GM12801 (cell line): ENCODE data around the gene PMF1.

Experiments
- TF ChIP-seq, protein P1 (sequence below): IDR thresholded peaks from one replicate; pipeline ENCODE4 v1.5.1; 2011; ENCODE audit warnings: control low read depth; ENCODE audit not compliant: insufficient read length; ENCODE audit errors: extremely low read depth

Gene PMF1

DNA sequence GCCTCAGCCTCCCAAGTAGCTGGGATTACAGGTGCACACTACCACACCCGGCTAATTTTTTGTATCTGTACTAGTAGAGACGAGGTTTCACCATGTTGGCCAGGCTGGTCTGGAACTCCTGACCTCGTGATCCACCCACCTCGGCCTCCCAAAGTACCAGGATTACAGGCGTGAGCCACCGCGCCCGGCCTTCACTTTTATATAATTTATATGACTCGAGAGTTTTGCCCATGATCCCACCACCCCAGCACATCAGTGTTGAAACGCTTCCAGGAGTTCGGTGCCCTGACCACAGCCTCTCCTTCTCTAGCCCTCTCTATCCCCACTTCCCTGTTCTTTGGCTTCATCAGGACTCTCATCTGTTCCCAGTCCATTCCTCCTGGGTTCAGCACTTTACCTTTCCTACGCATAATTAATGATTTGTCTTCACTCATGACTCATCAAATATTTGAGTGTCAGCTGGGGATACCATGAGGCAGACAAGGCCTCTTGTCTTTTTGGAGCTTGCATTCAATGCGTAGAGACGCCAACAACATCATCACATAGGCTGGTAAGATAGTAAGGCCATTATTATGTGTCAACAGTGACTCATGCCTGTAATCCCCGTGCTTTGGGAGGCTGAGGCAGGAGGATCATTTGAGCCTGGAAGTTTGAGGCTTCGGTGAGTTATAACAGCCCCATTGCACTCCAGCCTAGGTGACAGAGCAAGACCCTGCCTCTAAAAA lies 1.4 kb downstream of the PMF1 start:
- TF ChIP-seq, protein P1, sequence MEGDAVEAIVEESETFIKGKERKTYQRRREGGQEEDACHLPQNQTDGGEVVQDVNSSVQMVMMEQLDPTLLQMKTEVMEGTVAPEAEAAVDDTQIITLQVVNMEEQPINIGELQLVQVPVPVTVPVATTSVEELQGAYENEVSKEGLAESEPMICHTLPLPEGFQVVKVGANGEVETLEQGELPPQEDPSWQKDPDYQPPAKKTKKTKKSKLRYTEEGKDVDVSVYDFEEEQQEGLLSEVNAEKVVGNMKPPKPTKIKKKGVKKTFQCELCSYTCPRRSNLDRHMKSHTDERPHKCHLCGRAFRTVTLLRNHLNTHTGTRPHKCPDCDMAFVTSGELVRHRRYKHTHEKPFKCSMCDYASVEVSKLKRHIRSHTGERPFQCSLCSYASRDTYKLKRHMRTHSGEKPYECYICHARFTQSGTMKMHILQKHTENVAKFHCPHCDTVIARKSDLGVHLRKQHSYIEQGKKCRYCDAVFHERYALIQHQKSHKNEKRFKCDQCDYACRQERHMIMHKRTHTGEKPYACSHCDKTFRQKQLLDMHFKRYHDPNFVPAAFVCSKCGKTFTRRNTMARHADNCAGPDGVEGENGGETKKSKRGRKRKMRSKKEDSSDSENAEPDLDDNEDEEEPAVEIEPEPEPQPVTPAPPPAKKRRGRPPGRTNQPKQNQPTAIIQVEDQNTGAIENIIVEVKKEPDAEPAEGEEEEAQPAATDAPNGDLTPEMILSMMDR, result no peak

DNA sequence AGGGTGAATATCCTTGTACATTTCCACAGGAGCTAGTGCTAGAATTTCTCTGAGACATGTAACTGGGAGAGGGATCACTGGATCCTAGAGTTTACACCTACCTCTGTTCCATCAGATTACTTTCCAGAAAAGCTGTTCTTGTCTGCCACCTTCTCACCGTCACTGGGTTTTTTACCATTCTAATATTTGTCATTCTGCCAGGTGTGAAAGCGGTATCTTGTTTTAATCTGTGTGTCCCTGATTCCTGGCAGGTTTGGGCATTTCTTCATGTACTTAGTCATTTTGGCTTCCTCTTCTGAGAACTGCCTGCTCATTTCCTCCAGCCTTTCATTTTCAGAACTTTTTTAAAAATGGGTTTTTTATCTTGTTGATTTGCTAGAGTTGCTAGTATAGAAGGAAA lies 5.1 kb downstream of the PMF1 start:
- TF ChIP-seq, protein P1, result no peak

DNA sequence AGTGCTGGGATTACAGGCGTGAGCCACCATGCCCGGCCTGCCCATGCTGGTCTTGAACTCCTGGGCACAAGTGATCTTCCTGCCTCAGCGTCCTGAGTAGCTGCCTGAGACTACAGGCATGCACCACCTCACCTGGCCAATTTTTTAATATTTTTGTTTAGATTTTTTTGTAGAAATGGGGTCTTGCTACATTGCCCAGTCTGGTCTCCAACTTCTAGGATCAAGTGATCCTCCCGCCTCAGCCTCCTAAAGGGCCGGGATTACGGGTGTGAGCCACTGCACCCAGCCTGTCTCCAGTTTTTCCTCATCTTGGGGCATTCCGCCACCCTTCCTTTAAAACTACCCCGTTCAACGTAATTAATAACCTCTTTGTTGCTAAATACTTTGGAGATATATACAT lies 7.4 kb downstream of the PMF1 start:
- TF ChIP-seq, protein P1, result no peak

DNA sequence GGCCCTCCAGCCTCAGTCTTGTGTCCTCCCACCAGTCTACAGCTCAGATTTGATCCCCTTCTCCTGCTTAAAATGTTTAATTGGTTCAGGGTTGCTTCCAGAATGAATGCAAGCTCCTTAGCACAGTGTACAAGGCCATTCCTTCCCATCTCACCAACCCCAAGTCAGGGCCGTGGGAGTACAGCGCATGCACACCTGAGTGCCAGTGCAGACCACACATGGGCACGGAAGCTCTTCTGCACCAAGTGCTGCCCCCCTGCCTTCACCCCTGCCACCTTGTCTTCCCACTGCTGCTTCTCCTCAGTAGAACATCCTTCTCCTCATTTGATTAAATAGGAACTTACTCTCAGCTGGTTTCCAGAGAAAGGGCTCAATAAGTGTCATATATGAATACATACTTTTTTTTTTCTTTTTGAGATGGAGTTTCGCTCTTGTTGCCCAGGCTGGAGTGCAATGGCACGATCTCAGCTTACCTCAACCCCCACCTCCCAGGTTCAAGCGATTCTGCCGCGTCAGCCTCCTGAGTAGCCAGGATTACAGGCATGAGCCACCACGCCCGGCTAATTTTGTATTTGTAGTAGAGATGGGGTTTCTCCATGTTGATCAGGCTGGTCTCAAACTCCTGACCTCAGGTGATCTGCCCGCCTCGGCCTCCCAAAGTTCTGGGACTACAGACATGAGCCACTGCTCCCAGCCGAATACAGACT lies 9.3 kb downstream of the PMF1 start:
- TF ChIP-seq, protein P1, result no peak

DNA sequence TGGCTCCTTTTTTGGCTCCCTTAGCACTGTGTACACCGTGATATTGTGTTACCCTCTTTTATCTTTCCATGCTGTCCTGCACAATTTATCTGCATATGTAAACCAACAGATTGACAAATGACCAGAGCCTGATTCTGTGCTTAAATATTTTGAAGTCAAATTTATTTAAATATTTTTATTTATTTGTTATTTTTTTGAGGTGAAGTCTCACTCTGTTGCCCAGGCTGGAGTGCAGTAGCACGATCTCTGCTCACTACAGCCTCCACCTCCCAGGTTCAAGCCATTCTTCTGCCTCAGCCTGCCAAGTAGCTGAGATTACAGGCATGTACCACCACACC lies 12.8 kb downstream of the PMF1 start:
- TF ChIP-seq, protein P1, result no peak

DNA sequence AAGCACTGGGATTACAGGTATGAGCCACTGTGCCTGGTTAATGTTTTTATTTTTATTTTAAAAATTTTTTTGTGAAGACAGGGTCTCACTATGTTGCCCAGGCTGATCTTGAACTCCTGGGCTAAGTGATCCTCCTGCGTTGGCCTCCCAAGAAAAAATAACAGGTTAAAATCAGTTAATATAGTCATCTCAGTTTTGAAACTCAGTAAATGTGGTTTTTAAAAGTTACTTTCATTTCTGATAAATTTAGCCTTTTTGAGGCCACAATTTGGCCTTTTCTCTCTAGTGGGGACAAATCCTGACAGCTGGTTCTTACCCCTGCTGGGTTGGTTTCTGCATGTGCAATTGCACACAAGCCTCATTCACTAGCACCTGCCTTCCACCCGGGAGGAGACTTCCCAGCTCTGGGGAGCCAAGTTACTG lies 13.3 kb downstream of the PMF1 start:
- TF ChIP-seq, protein P1, result no peak

DNA sequence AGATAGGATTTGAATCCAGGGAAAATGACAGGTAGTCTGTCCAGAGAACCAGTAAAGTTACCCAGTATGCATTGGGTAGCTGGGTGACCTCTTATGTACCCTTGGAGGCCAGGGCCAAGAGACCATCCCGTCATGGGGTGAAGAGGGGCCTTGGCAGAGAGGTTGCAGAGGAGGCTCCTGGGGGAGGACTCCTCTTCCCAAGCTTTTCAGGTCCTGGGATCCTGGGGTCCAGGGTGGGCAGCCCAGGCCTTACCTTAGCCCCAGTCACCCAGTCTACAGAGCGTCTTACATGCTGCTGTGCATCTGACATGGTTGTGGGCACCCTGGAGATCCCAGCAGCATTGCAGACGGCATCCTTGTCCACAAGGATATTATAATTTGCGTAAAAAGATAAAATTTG lies 14.0 kb downstream of the PMF1 start:
- TF ChIP-seq, protein P1, result no peak
